Dermis blood vessel endothelial cell (primary cell): Measurements from ENCODE around the gene LHFPL6. TPM values are rescaled to one million over a fixed set of nuclear protein-coding genes. Genes with fewer than 3 reads are reported as not detected.
A peak's percentile ranks its signal among the peaks of the same experiment; 100 is the strongest.

Experiments
- DNase-seq: peaks from one replicate; pipeline ENCODE4 v3.0.0; 2010
- total RNA-seq: library from RNA; depleted of rRNA; stranded (reverse); fragments of >200 nt; gene quantifications from 2 replicates; pipeline ENCODE4 v1.2.3, GENCODE V29; 2014

Gene LHFPL6
- total RNA-seq, 1 donor from 2014 or later = 62.8 TPM

GRCh38 chr13:39410096-39410901 lies 192.7 kb downstream of the LHFPL6 start:
- peak; percentile 71 for DNase-seq

GRCh38 chr13:39408512-39408911 lies 194.5 kb downstream of the LHFPL6 start:
- no peak for DNase-seq

GRCh38 chr13:39407786-39408185 lies 195.2 kb downstream of the LHFPL6 start:
- peak; percentile 11 for DNase-seq

GRCh38 chr13:39407138-39407537 lies 195.9 kb downstream of the LHFPL6 start:
- DNase-seq = no peak

- no peak for DNase-seq
These were observed 196.3 kb downstream of the LHFPL6 start for GRCh38 chr13:39406688-39407087.

- DNase-seq = no peak
These were observed 197.3 kb downstream of the LHFPL6 start for GRCh38 chr13:39405596-39406205.

- no peak for DNase-seq
These were observed 197.9 kb downstream of the LHFPL6 start for GRCh38 chr13:39405107-39405506.

DNA sequence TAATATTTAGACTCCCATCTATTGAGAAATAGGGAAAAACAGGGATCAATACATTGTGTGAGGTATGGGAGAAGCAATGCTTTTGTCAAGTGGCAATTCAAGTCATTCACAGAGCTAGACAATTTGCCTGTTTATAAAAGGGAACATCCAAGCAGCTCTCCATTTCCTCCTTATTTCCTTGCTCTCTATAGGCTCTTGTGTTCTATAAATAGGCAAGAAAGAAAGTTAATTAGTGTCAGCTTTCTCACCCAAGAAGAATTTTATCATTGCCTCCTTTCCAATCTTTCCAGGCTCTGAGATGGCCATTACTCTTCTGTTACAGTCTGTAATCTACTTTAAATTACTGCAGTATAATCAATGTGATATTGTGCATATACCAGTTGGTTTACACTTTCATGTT lies 199.9 kb downstream of the LHFPL6 start:
- no peak for DNase-seq

DNA sequence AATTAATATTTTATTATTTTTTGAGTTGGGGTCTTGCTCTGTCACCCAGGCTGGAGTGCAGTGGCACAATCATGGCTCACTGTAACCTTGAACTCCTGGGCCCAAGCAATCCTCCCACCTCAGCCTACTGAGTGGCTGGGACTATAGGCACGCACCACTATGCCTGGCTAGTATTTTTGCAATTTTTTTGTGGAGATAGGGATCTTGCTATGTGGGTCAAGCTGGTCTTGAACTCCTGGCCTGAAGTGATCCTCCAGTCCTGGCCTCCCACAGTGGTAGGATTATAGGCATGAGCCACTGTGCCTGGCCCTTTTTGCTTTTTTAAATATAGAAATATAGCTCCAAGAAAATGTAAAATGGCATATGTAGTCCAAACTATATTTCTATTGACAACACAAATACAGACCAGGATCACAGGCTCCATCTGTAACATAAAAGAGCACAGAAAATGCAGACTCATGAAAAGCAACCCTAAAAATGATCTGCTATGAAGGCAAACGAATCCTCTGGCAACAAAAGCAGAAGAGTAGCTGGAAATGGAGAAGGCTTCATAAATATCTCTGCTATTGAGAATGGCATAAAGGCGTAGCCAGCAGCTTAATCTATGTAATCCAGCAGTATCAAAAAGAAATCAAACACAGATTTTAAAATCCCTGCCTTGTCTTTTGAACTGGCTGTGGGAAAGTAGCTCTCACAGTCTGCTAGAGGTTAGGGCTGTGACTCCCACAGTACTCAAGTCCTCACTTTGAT lies 200.6 kb downstream of the LHFPL6 start:
- DNase-seq = no peak

DNA sequence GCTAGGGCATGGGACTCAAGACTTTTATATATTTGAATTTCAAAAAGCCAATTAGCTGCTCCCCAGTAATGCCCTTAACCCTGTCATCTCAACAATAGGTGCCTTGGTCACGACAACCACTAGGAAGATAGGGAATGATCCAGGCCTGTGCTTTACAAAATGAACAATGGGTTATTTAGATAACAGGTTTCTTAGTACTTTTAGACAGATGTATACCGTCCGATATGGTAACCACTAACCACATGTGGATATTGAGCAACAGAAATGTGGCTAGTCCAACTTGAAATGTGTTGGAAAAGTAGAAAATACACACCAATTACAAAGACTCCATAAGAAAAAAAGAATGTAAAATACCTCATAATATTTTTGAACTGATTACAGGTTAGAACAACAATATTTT lies 201.2 kb downstream of the LHFPL6 start:
- DNase-seq = no peak

DNA sequence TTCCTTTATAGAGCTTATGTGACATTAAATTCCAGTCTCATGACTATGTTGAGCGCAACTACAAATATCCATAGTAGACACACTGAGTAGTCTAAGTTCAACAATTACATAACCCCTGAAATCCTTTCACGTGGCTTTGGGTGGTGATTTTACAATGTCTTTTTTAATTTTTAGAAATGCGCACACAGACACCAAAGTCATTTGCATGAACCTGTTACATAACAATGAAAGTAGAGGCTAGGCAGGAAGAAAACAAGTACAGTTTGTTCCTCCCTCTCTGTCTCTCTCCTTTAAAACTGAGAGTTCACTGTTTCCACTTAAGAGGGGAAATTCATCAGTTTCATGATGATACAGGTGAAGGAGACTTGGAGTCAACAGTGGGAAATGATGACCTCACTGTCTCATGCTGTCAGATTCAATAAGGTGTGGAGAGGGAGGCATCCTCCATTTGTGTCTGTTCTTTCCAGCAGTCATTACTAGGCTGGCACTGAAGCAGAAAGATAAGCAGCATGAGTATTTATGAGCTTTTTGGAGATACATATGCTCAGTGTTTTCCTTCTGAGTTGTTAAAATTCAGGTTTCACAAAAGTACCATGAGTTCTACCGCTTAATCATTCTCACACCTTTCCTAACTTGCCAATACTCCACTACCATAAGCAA lies 201.8 kb downstream of the LHFPL6 start:
- DNase-seq = no peak

- DNase-seq = no peak
These were observed 203.9 kb downstream of the LHFPL6 start for GRCh38 chr13:39399102-39399501.

- DNase-seq = no peak
These were observed 205.1 kb downstream of the LHFPL6 start for GRCh38 chr13:39397896-39398265.

GRCh38 chr13:39397226-39397895 lies 205.6 kb downstream of the LHFPL6 start:
- DNase-seq = no peak

DNA sequence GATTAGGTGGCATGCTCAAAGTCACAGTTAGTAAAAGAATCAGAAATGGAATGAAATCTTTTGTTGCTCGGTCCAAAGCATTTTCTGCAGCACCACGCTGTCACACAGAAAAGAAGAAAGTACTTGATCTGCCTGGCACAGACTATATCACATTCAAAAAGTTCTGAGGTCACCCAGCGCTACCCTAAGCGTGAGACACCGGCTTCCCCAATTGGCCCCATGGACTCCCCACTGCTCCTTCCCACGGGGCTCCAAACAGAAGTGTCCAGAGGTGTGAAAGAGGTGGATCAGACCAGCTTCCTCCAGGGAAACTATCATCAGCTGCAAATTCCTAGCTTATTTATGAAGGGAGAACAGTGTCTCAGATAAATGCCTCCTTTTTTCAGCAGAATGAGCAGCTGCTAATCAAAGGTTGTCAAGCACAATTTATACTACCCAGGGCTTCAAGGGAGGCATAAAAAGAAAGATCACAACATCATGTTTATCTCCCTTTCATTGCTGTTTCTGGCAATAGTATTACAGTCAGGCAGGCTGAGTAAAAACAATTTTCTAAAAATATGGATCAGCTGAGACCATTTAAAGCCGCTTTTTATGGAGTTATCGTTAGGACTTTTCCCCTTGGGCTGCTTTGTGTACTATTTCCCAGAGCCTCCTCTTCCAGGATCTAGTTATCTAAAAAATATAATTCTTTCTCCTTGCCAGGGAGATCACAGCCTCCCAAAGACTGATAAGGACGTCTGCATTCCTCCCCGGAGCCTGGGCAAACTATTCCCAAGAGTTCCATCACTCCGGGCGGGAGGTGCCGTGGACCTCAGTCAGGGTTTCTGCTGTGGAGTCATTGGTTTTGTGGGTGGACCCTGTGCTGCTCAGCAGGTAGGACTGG lies 208.0 kb downstream of the LHFPL6 start:
- DNase-seq = no peak

- DNase-seq = no peak
These were observed 211.2 kb downstream of the LHFPL6 start for GRCh38 chr13:39391761-39392160.

DNA sequence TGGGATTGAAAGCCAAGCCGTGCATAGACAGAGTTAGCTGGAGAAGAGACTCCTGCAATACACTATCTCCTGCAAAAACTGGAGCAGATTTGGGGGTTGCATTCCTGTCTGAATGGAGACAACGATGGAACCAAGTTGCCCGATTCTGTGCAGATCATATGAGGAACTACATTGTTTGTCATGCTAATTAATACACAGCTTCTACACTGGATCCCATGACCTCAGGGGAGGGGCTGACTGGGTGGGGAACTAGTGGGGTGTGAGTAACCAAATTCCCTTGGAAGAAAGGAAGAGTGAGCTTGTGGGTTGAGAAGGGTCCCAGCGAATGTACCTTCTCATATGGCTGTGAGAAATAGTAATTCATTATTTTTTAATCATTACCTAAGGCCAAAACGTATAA lies 214.0 kb downstream of the LHFPL6 start:
- no peak for DNase-seq

DNA sequence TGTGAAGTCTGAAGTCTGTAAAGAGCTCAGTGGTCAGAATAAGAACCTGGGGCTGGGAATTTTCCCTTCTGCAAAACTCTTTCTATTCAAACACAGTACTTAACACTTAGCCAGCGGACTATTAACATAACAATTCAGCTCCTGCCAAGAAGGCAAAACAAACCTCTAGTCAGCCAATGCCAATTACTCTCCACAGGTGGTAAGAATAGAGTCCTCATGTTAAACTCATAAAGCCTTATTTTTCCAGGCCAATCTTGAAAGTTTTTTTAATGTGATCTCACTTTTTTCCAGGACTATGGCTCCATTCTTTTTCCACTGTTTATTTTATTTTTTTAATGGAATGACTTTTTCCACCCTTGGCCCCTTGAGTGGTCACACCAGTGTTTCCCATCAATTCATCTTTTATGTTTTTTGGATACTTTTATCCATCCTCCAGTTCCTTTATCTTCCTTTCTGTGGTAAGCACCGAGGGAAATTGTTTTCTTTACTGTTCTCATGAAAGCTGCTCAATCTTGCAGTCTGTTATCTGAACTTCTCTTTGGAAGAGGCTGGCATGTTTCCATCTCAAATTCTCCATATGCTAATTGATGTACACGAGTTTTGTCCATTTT lies 217.3 kb downstream of the LHFPL6 start:
- no peak for DNase-seq

DNA sequence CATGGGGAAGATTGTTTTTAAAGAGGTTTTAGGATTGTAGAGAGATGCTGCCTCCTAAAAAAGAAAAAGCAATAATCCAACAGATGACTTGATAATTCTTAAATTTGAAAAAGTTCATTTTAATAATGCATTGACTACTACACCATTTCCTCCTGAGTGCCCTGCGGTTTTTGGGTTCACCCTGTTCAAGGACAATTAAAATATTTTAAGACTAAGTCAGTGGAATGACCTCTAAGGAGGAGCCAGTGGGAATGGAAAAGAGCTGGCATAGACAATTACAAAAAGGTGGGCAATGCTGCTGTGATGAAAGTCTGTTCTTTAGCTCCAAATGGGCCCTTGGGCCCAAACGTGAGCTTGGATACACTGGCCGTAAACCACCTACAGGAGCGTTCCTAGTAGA lies 217.8 kb downstream of the LHFPL6 start:
- no peak for DNase-seq

DNA sequence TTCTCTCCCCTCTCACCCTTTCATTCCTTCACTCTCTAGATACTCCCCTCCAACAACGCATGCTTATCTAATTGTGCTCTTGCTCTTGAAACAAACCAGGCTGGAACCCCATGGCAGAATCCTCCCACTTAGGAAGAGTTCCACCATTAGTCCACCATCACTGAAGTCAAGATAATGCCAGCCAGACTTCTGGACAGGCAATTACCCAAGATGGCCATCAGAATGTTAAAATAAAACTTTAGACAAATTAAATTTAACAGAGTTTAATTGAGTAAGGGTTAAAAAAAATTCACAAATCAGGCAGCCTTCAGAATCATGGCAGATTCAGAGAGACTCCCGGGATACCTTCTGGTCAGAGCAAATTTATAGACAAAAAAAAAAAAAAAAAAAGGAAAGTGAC lies 221.5 kb downstream of the LHFPL6 start:
- no peak for DNase-seq
